Ishikawa (cell line): Measurements from ENCODE around the gene YJU2.

ENCODE experiments used
- CEBPB ChIP-seq: IDR thresholded peaks from 2 replicates; pipeline ENCODE4 v1.6.1; 2012
- CREB1 ChIP-seq: IDR thresholded peaks from 2 replicates; pipeline ENCODE4 v1.6.1; 2012; ENCODE audit warnings: low read depth
- TAF1 ChIP-seq: IDR thresholded peaks from 2 replicates; pipeline ENCODE4 v1.6.1; 2012; ENCODE audit warnings: low read depth, mild to moderate bottlenecking
- TF ChIP-seq, protein P1 (sequence below): IDR thresholded peaks from 2 replicates; pipeline ENCODE4 v1.6.1; 2012
- TF ChIP-seq, protein P2 (sequence below): IDR thresholded peaks from 2 replicates; pipeline ENCODE4 v1.6.1; 2012

- TF ChIP-seq CEBPB (no peak), TAF1 (no peak), CREB1 (no peak)
- TF ChIP-seq, protein P1, sequence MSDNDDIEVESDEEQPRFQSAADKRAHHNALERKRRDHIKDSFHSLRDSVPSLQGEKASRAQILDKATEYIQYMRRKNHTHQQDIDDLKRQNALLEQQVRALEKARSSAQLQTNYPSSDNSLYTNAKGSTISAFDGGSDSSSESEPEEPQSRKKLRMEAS = no peak
- TF ChIP-seq, protein P2, sequence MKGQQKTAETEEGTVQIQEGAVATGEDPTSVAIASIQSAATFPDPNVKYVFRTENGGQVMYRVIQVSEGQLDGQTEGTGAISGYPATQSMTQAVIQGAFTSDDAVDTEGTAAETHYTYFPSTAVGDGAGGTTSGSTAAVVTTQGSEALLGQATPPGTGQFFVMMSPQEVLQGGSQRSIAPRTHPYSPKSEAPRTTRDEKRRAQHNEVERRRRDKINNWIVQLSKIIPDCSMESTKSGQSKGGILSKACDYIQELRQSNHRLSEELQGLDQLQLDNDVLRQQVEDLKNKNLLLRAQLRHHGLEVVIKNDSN = no peak
These were observed 9.7 kb downstream of the YJU2 start for GRCh38 chr19:4256563-4256962.
